HepG2 (cell line): ENCODE measurements around the gene RPL35. TPM values are rescaled to one million over a fixed set of nuclear protein-coding genes. Genes with fewer than 3 reads are reported as not detected.

Experiments
- ATF1 ChIP-seq: IDR thresholded peaks from 2 replicates; pipeline ENCODE4 v1.6.1; 2016; ENCODE audit warnings: mild to moderate bottlenecking, control low read depth
- CC2D1A ChIP-seq: sonication (generic); formaldehyde crosslinking; IDR thresholded peaks from 2 replicates; pipeline ENCODE4 v1.8.1; 2023; ENCODE audit warnings: mild to moderate bottlenecking, missing genetic modification reagents
- CHD2 ChIP-seq: IDR thresholded peaks from 2 replicates; pipeline ENCODE4 v1.6.1; 2011; ENCODE audit warnings: low read depth, low read length, improper control_type of control experiment
- IKZF1 ChIP-seq: fragments of 450-650 bp; IDR thresholded peaks from 2 replicates; pipeline ENCODE4 v1.7.1; 2016
- IKZF4 ChIP-seq: sonication (generic); formaldehyde crosslinking; IDR thresholded peaks from 2 replicates; pipeline ENCODE4 v1.5.1; 2020; ENCODE audit warnings: borderline replicate concordance, mild to moderate bottlenecking, low read depth, missing genetic modification reagents; ENCODE audit errors: not compliant biosample characterization
- IRX3 ChIP-seq: sonication (generic); formaldehyde crosslinking; IDR thresholded peaks from 2 replicates; pipeline ENCODE4 v1.8.1; 2023; ENCODE audit warnings: mild to moderate bottlenecking, low read depth, missing genetic modification reagents, borderline replicate concordance
- SNAPC4 ChIP-seq: sonication (generic); formaldehyde crosslinking; IDR thresholded peaks from 2 replicates; pipeline ENCODE4 v1.4.0; 2020; ENCODE audit warnings: mild to moderate bottlenecking, missing genetic modification reagents
- TAF1 ChIP-seq: sonication (generic); formaldehyde crosslinking; IDR thresholded peaks from 2 replicates; pipeline ENCODE4 v1.4.0; 2020; ENCODE audit warnings: missing genetic modification reagents
- TRIM24 ChIP-seq: sonication (generic); formaldehyde crosslinking; IDR thresholded peaks from 2 replicates; pipeline ENCODE4 v1.8.0; 2022; ENCODE audit warnings: mild to moderate bottlenecking, missing genetic modification reagents
- ZBTB8A ChIP-seq: sonication (generic); formaldehyde crosslinking; IDR thresholded peaks from 2 replicates; pipeline ENCODE4 v1.4.0; 2020; ENCODE audit warnings: mild to moderate bottlenecking, low read depth, missing genetic modification reagents, borderline replicate concordance
- ZGPAT ChIP-seq: IDR thresholded peaks from 2 replicates; pipeline ENCODE4 v1.6.1; 2016; ENCODE audit warnings: mild to moderate bottlenecking
- ZNF205 ChIP-seq: IDR thresholded peaks from 2 replicates; pipeline ENCODE4 v1.6.1; 2018; ENCODE audit warnings: missing biosample characterization, missing genetic modification reagents
- ZNF274 ChIP-seq: sonication (generic); formaldehyde crosslinking; IDR thresholded peaks from 2 replicates; pipeline ENCODE4 v1.5.1; 2020; ENCODE audit warnings: mild to moderate bottlenecking, missing genetic modification reagents
- ZNF530 ChIP-seq: sonication (generic); formaldehyde crosslinking; IDR thresholded peaks from 2 replicates; pipeline ENCODE4 v1.5.0; 2020; ENCODE audit warnings: low read depth, mild to moderate bottlenecking, missing genetic modification reagents
- ZNF564 ChIP-seq: sonication (generic); formaldehyde crosslinking; IDR thresholded peaks from 2 replicates; pipeline ENCODE4 v1.8.1; 2023; ENCODE audit warnings: mild to moderate bottlenecking, missing genetic modification reagents
- ZNF629 ChIP-seq: sonication (generic); formaldehyde crosslinking; conservative IDR thresholded peaks from 2 replicates; pipeline ENCODE4 v1.5.0; 2020; ENCODE audit warnings: missing genetic modification reagents
- ZNF768 ChIP-seq: sonication (generic); formaldehyde crosslinking; IDR thresholded peaks from 2 replicates; pipeline ENCODE4 v1.4.0; 2020; ENCODE audit warnings: missing genetic modification reagents
- polyA plus RNA-seq, 8 experiments: library from polyadenylated mRNA; depleted of rRNA in 3 of 8; stranded (reverse) in 7 of 8; unstranded in 1 of 8; fragments of >200 nt; fragmentation: Illumina TruSeq in 4 of 8; extraction: Trizol in 4 of 8; gene quantifications; 2 replicates each; pipeline versions ENCODE4 v1.2.1 to v1.2.3, GENCODE V29; 2011 to 2016; ENCODE audit warnings: low read depth in 4 of 8, missing spikeins in 1 of 8, mixed read lengths in 1 of 8; ENCODE audit not compliant: insufficient read depth in 1 of 8
- total RNA-seq, 5 experiments: library from RNA; depleted of rRNA; stranded (reverse); fragments of >200 nt; fragmentation: Illumina TruSeq; extraction: Trizol; gene quantifications; 2 replicates each; pipeline ENCODE4 v1.2.3, GENCODE V29; 2016; ENCODE audit warnings: low read depth in 1 of 5
- TF ChIP-seq, protein P1 (sequence below): sonication (generic); formaldehyde crosslinking; IDR thresholded peaks from 2 replicates; pipeline ENCODE4 v1.4.0; 2020; ENCODE audit warnings: missing genetic modification reagents, borderline replicate concordance

Gene RPL35
- total and polyA plus RNA-seq, 2 of the 13 experiments (the other 11 are each of a cell fraction or from before 2014, with no cell fraction given) = 2,153 to 2,935 TPM

DNA sequence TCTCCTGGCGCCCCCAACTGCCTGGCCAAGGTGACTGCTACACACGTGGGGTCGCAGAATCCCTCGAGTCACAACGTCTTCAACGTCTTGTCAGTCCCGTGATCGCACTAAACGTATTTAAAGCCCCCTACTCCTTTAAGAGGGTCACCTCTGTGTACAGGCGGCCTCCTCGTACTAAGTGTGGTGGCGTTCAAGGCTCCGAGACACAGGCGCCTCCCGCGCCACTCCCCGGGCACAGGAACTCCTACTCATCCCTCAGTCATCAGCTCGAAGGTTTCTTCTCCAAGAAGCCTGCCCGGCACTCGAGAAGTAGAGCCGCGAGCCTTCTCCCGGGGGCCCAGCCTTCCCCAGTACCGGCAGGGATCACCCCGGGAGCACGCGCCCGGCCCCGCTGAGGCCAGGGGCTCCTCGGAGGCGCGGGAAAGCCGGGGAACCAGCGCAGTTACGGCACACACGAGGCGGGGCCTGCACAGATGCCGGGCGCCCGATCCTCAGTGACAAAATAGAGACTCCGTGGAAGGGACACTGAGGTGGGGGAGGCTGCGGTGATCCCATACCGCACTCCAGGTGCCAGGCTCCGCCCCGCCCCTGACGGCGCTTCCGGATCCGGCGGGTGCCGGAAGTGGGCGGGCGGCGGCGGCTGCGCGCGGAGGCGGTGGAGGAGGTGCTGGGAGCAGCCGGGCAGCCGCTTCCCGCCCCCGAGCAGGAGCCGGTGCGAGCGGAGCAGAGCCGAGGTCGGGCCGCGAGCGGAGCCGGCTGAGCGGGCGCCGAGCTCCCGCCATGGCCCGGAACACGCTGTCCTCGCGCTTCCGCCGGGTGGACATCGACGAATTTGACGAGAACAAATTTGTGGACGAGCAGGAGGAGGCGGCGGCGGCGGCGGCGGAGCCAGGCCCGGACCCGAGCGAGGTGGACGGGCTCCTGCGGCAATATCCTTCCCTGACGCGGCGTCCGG, 7.0 kb upstream of the RPL35 start (continued):
- TF ChIP-seq SNAPC4 (no peak), ZBTB8A (CRISPR knock-in tag) (no peak), ZGPAT (CRISPR knock-in tag) (peak; percentile 35), CC2D1A (CRISPR knock-in tag) (no peak), ZNF205 (0 out of 2 replicates have a peak, but pooled peaks have one; percentile 15), ATF1 (CRISPR knock-in tag) (no peak), ZNF564 (no peak), IKZF1 (no peak), ZNF530 (CRISPR knock-in tag) (no peak), ZNF768 (CRISPR knock-in tag) (peak; percentile 18; the same call in 1 of the 2 replicates), ZNF629 (0 out of 2 replicates have a peak, but pooled peaks have one; percentile 10), CHD2 (no peak), TRIM24 (CRISPR knock-in tag) (no peak), IRX3 (0 out of 2 replicates have a peak, but pooled peaks have one; percentile 15), TAF1 (peak; percentile 82; the same call in 1 of the 2 replicates), ZNF274 (CRISPR knock-in tag) (peak; percentile 24; the same call in 1 of the 2 replicates), IKZF4 (CRISPR knock-in tag) (no peak)
- TF ChIP-seq, protein P1, sequence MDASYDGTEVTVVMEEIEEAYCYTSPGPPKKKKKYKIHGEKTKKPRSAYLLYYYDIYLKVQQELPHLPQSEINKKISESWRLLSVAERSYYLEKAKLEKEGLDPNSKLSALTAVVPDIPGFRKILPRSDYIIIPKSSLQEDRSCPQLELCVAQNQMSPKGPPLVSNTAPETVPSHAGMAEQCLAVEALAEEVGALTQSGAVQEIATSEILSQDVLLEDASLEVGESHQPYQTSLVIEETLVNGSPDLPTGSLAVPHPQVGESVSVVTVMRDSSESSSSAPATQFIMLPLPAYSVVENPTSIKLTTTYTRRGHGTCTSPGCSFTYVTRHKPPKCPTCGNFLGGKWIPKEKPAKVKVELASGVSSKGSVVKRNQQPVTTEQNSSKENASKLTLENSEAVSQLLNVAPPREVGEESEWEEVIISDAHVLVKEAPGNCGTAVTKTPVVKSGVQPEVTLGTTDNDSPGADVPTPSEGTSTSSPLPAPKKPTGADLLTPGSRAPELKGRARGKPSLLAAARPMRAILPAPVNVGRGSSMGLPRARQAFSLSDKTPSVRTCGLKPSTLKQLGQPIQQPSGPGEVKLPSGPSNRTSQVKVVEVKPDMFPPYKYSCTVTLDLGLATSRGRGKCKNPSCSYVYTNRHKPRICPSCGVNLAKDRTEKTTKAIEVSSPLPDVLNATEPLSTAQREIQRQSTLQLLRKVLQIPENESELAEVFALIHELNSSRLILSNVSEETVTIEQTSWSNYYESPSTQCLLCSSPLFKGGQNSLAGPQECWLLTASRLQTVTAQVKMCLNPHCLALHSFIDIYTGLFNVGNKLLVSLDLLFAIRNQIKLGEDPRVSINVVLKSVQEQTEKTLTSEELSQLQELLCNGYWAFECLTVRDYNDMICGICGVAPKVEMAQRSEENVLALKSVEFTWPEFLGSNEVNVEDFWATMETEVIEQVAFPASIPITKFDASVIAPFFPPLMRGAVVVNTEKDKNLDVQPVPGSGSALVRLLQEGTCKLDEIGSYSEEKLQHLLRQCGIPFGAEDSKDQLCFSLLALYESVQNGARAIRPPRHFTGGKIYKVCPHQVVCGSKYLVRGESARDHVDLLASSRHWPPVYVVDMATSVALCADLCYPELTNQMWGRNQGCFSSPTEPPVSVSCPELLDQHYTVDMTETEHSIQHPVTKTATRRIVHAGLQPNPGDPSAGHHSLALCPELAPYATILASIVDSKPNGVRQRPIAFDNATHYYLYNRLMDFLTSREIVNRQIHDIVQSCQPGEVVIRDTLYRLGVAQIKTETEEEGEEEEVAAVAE (CRISPR knock-in tag) = 0 out of 2 replicates have a peak, but pooled peaks have one; percentile 20
